GM23248 (cell line): ENCODE data around the gene VRK2. TPM values are rescaled to one million over a fixed set of nuclear protein-coding genes. Genes with fewer than 3 reads are reported as not detected.
"Not testable (repeated sequence)": the region's sequence is repeated elsewhere in the genome, so short reads cannot be mapped to it uniquely, and the experiment has no call there.

Experiments used
- DNase-seq: peaks from one replicate; pipeline ENCODE4 v3.0.0-alpha.2; 2015
- H2AFZ ChIP-seq: fragments of 200-600 bp; sonication (generic); 2 replicates; pipeline ENCODE4 v1.6.1; 2016; ENCODE audit warnings: antibody characterized with exemption
- H3F3A ChIP-seq: fragments of 200-600 bp; sonication (generic); 2 replicates; pipeline ENCODE4 v1.6.1; 2016; ENCODE audit warnings: mild to moderate bottlenecking, antibody characterized with exemption, mixed run types; ENCODE audit not compliant: insufficient read depth
- H3K27ac ChIP-seq: fragments of 200-600 bp; sonication (generic); 2 replicates; pipeline ENCODE4 v1.5.1; 2016; ENCODE audit warnings: mild to moderate bottlenecking
- H3K27me3 ChIP-seq: fragments of 200-600 bp; sonication (generic); replicated peaks from 2 replicates; pipeline ENCODE4 v1.6.1; 2016; ENCODE audit warnings: mild to moderate bottlenecking; ENCODE audit not compliant: insufficient read depth
- H3K36me3 ChIP-seq: fragments of 200-600 bp; sonication (generic); 2 replicates; pipeline ENCODE4 v1.6.1; 2016; ENCODE audit warnings: low read depth, mild to moderate bottlenecking
- H3K4me1 ChIP-seq: fragments of 200-600 bp; sonication (generic); 2 replicates; pipeline ENCODE4 v1.6.1; 2016; ENCODE audit warnings: mild to moderate bottlenecking; ENCODE audit not compliant: insufficient read depth
- H3K4me2 ChIP-seq: fragments of 200-600 bp; sonication (generic); one replicate; pipeline ENCODE4 v1.6.1; 2016; ENCODE audit warnings: mild to moderate bottlenecking; ENCODE audit not compliant: unreplicated experiment
- H3K4me3 ChIP-seq: fragments of 200-600 bp; sonication (generic); 2 replicates; pipeline ENCODE4 v1.5.1; 2016; ENCODE audit warnings: mild to moderate bottlenecking
- H3K79me2 ChIP-seq: fragments of 200-600 bp; sonication (generic); 2 replicates; pipeline ENCODE4 v1.6.1; 2016; ENCODE audit warnings: mild to moderate bottlenecking; ENCODE audit not compliant: insufficient read depth
- H3K9ac ChIP-seq: fragments of 200-600 bp; sonication (generic); 2 replicates; pipeline ENCODE4 v1.6.1; 2016; ENCODE audit warnings: mild to moderate bottlenecking
- H3K9me2 ChIP-seq: fragments of 200-600 bp; sonication (generic); 2 replicates; pipeline ENCODE4 v1.6.1; 2016; ENCODE audit warnings: mixed run types, mild to moderate bottlenecking, moderate library complexity; ENCODE audit not compliant: insufficient read depth
- H3K9me3 ChIP-seq: fragments of 200-600 bp; sonication (generic); one replicate; pipeline ENCODE4 v1.6.1; 2017; ENCODE audit warnings: low read depth
- H4K20me1 ChIP-seq: fragments of 200-600 bp; sonication (generic); 2 replicates; pipeline ENCODE4 v1.6.0; 2016; ENCODE audit not compliant: insufficient read depth
- EZH2 ChIP-seq: fragments of 200-600 bp; sonication (generic); IDR thresholded peaks from 2 replicates; pipeline ENCODE4 v1.6.1; 2018; ENCODE audit warnings: antibody characterized with exemption, mild to moderate bottlenecking; ENCODE audit not compliant: insufficient read depth, poor library complexity, severe bottlenecking
- EZH2phosphoT487 ChIP-seq: fragments of 200-600 bp; sonication (generic); IDR thresholded peaks from 2 replicates; pipeline ENCODE4 v1.6.1; 2018; ENCODE audit warnings: antibody characterized with exemption, moderate library complexity, mild to moderate bottlenecking, low read depth; ENCODE audit not compliant: insufficient read depth
- WGBS, 2 experiments: methylation state at CpG; one replicate each; pipeline ENCODE4 v1.1.6; 2015 to 2017; ENCODE audit warnings: low lambda C conversion rate in 2 of 2, low coverage in 1 of 2; ENCODE audit errors: missing lambda C conversion rate in 2 of 2; 5-methylcytosine and 5-hydroxymethylcytosine counted together
- in situ Hi-C: fragments of 300-500 bp; cut with MboI; formaldehyde crosslinking; loops from 2 replicates; pipeline ENCODE4 v1.15.0; 2020
- polyA plus RNA-seq: library from polyadenylated mRNA; unstranded; fragments of >200 nt; fragmentation: Nextera tagmentation; extraction: Ambion mirVana; gene quantifications from 2 replicates; pipeline ENCODE4 v1.2.1, GENCODE V29; 2016
- total RNA-seq: library from RNA; depleted of rRNA; stranded (reverse); fragments of >200 nt; shearing (Covaris generic); gene quantifications from 2 replicates; pipeline ENCODE4 v1.2.3, GENCODE V29; 2014

The VRK2 gene
- total and polyA plus RNA-seq, 2 experiments from 2014 or later, result 22.4 to 24.2 TPM

GRCh38 chr2:58107803-58108710 lies 61.5 kb downstream of the VRK2 start:
- in situ Hi-C loops, result no loop called here
- Histone ChIP-seq H3K9me2 (no peaks in the 10 kb centered on the region; the same call in 1 of the 2 replicates), H2AFZ (peak overlapping the region; percentile 83), H3K4me1 (peaks cover 33% of the 10 kb centered on the region), H3K4me2 (peak overlapping the region; percentile 64), H3K27me3 (no peaks in the 10 kb centered on the region), H3K4me3 (peak overlapping the region; percentile 65), H4K20me1 (no peaks in the 10 kb centered on the region), H3K79me2 (no peaks in the 10 kb centered on the region), H3K27ac (peak overlapping the region; percentile 95), H3K9ac (peak overlapping the region; percentile 80), H3F3A (peaks cover 48% of the 10 kb centered on the region), H3K9me3 (no peaks in the 10 kb centered on the region), H3K36me3 (no peaks in the 10 kb centered on the region)
- peak; percentile 94 for DNase-seq
- no peak for TF ChIP-seq EZH2phosphoT487
- no peak for TF ChIP-seq EZH2
- 7 to 12% methylated on average over 10 of the region's 10 CpGs for WGBS, 2 experiments

GRCh38 chr2:58109481-58109880 lies 62.9 kb downstream of the VRK2 start:
- peaks cover 36% of the 10 kb centered on the region for H3K4me1 ChIP-seq

GRCh38 chr2:58110765-58111164 lies 64.2 kb downstream of the VRK2 start:
- 96 to 99% methylated on average over 6 of the region's 6 CpGs for WGBS, 2 experiments
- no peak for DNase-seq
- H2AFZ ChIP-seq, result no peak overlapping the region
- H3K27ac ChIP-seq, result no peak overlapping the region
- no peak overlapping the region for H3K4me2 ChIP-seq
- H3K9me2 ChIP-seq, result no peaks in the 10 kb centered on the region; the same call in 1 of the 2 replicates
- H3K4me3 ChIP-seq, result no peak overlapping the region
- peaks cover 36% of the 10 kb centered on the region for H3K4me1 ChIP-seq
- no peaks in the 10 kb centered on the region for H3K36me3 ChIP-seq
- no peaks in the 10 kb centered on the region for H3K79me2 ChIP-seq
- H3K27me3 ChIP-seq, result no peaks in the 10 kb centered on the region
- in situ Hi-C loops, result no loop called here
- peaks cover 51% of the 10 kb centered on the region for H3F3A ChIP-seq
- TF ChIP-seq EZH2phosphoT487 (no peak), EZH2 (no peak)
- no peak overlapping the region for H3K9ac ChIP-seq
- no peaks in the 10 kb centered on the region for H4K20me1 ChIP-seq
- no peaks in the 10 kb centered on the region for H3K9me3 ChIP-seq

More at GRCh38 chr2:58109481-58109880, 62.9 kb downstream of the VRK2 start:
- Histone ChIP-seq H3K9me3 (no peaks in the 10 kb centered on the region), H3K27me3 (no peaks in the 10 kb centered on the region), H3K79me2 (no peaks in the 10 kb centered on the region), H3K4me2 (peak overlapping the region; percentile 64), H3K4me3 (no peak overlapping the region), H3K9me2 (no peaks in the 10 kb centered on the region; the same call in 1 of the 2 replicates), H3K36me3 (no peaks in the 10 kb centered on the region), H3K9ac (no peak overlapping the region), H2AFZ (no peak overlapping the region), H3K27ac (peak overlapping the region; percentile 95), H4K20me1 (no peaks in the 10 kb centered on the region), H3F3A (peaks cover 51% of the 10 kb centered on the region)
- TF ChIP-seq EZH2 (no peak), EZH2phosphoT487 (no peak)
- DNase-seq, result no peak
- in situ Hi-C loops, result no loop called here
- 98 to 100% methylated on average over 2 of the region's 2 CpGs for WGBS, 2 experiments

- H2AFZ ChIP-seq, H3K4me2 ChIP-seq, H3K79me2 ChIP-seq, H3K36me3 ChIP-seq, H3K27ac ChIP-seq, H3K9me3 ChIP-seq, H3K9me2 ChIP-seq, DNase-seq, H4K20me1 ChIP-seq, H3K4me3 ChIP-seq, in situ Hi-C loops, H3K27me3 ChIP-seq, H3K9ac ChIP-seq: not testable (repeated sequence)
- 92 to 96% methylated on average over 9 of the region's 9 CpGs for WGBS, 2 experiments
- Histone ChIP-seq H3F3A (peaks cover 32% of the 10 kb centered on the region), H3K4me1 (peaks cover 19% of the 10 kb centered on the region)
These were observed 67.0 kb downstream of the VRK2 start for GRCh38 chr2:58113563-58113962.
